Transverse colon (tissue), 4 donors: ENCODE measurements around the gene NUMA1. TPM values are rescaled to one million over a fixed set of nuclear protein-coding genes. Genes with fewer than 3 reads are reported as not detected.
A peak's percentile ranks its signal among the peaks of the same experiment; 100 is the strongest.

Source experiments
- DNase-seq: peaks from one replicate; pipeline ENCODE4 v3.0.0-alpha.2; 2019
- H3K27ac ChIP-seq, 4 donors: fragments of 200-600 bp; sonication (generic); 2 replicates each; pipeline ENCODE4 v1.5.1; 2016 to 2018; ENCODE audit warnings: inconsistent platforms in 4 of 4
- H3K27me3 ChIP-seq: fragments of 200-600 bp; sonication (generic); 2 replicates; pipeline ENCODE4 v1.5.1; 2017; ENCODE audit warnings: inconsistent platforms
- H3K36me3 ChIP-seq, 4 donors: fragments of 200-600 bp; sonication (generic); 2 replicates each; pipeline ENCODE4 v1.5.1; 2017 to 2019; ENCODE audit warnings: inconsistent platforms in 4 of 4
- H3K4me1 ChIP-seq, 4 donors: fragments of 200-600 bp; sonication (generic); 2 replicates each; pipeline ENCODE4 v1.5.1; 2017 to 2020; ENCODE audit warnings: inconsistent platforms in 4 of 4
- H3K4me3 ChIP-seq, 4 donors: fragments of 200-600 bp; sonication (generic); 1 replicate in 1 of 4; 2 replicates in 3 of 4; pipeline versions ENCODE4 v1.5.1 to v1.6.1; 2017 to 2019; ENCODE audit warnings: inconsistent platforms in 4 of 4
- H3K9me3 ChIP-seq, 2 donors: fragments of 200-600 bp; sonication (generic); 2 replicates each; pipeline ENCODE4 v1.5.1; 2017 to 2019; ENCODE audit warnings: inconsistent platforms in 2 of 2
- CTCF ChIP-seq, 5 experiments: fragments of 200-600 bp in 3 of 5; fragments of 450-650 bp in 2 of 5; sonication (generic) in 3 of 5; IDR thresholded peaks; 1 replicate in 2 of 5; 2 replicates in 3 of 5; pipeline ENCODE4 v1.5.1; 2016 to 2017; ENCODE audit warnings: antibody characterized with exemption in 5 of 5, inconsistent platforms in 3 of 5, mild to moderate bottlenecking in 2 of 5, moderate library complexity in 1 of 5
- EP300 ChIP-seq: sonication (generic); formaldehyde crosslinking; IDR thresholded peaks from one replicate; pipeline ENCODE4 v1.6.1; 2017; ENCODE audit warnings: antibody characterized with exemption, low read depth
- POLR2A ChIP-seq: fragments of 450-650 bp; IDR thresholded peaks from one replicate; pipeline ENCODE4 v1.6.1; 2016; ENCODE audit warnings: antibody characterized with exemption, mild to moderate bottlenecking, moderate library complexity
- POLR2AphosphoS5 ChIP-seq, 3 donors: sonication (generic); formaldehyde crosslinking; IDR thresholded peaks; one replicate each; pipeline ENCODE4 v1.6.1; 2016; ENCODE audit warnings: antibody characterized with exemption in 3 of 3
- WGBS, 2 donors: methylation state at CpG; one replicate each; pipeline ENCODE4 v1.1.5; 2018; ENCODE audit warnings: low coverage in 1 of 2; 5-methylcytosine and 5-hydroxymethylcytosine counted together
- in situ Hi-C, 4 donors: fragments of 200-750 bp; cut with MboI; loops; one replicate each; pipeline versions ENCODE4 v1.15.0 to v1.15.1; 2017; ENCODE audit warnings: low sequenced_read_pairs in 3 of 4, low pct_ligation_motif_present in 1 of 4, low pct_unique_long_range_greater_than_20kb in 1 of 4
- intact Hi-C: fragments of 100-400 bp; cut with DNase I; formaldehyde crosslinking; loops from one replicate; pipeline ENCODE4 v1.15.1; 2023; ENCODE audit warnings: low total_unique reads
- total RNA-seq, 4 donors: library from RNA; depleted of rRNA; stranded (reverse); fragments of >200 nt; gene quantifications; one replicate each; pipeline ENCODE4 v1.1.0, GENCODE V29; 2016

Gene NUMA1
- total RNA-seq, 4 donors from 2014 or later, result 323 to 520 (median 419) TPM

DNA sequence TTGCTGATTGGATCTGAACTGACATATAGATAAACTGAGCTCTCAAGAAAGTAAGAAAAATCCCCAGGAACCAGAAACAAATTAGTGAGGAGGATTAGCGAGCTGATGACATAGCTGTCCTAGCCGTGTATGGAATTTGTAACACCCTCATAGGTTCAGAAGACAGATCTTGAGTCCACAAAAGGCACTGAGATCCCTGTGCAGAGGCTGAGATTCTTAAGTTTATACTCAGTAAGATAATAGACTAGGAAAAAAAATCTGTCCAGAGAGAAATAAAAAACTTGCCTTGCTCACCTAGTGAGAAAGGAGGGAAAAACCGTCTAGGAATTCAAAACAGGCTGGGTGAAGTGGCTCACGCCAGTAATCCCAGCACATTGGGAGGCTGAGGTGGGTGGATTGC is 4.6 kb downstream of the NUMA1 start:
- Histone ChIP-seq H3K27me3 (no peaks in the 10 kb centered on the region), H3K27ac (peak overlapping the region in 2 of 4 donors; percentile 19 to 32), H3K36me3 (no peaks in the 10 kb centered on the region), H3K9me3 (no peaks in the 10 kb centered on the region), H3K4me3 (no peak overlapping the region), H3K4me1 (peaks cover 9 to 38% (median 13%) of the 10 kb centered on the region in 4 donors)
- in situ Hi-C loops (loop anchor here in 1 of 4 donors (5.0 kb wide), 1 partner anchor 38 kb away; no protein-coding TSS in a partner anchor), intact Hi-C loops (no loop called here)
- no peak for TF ChIP-seq CTCF (IDR thresholded peaks at IDR 0.05)
- no peak for TF ChIP-seq POLR2AphosphoS5 (IDR thresholded peaks at IDR 0.05)
- no peak for TF ChIP-seq POLR2A
- TF ChIP-seq EP300, result no peak
- DNase-seq, result no peak
- 90% methylated on average over 2 to 4 of the region's 4 CpGs for WGBS, 2 donors

- TF ChIP-seq POLR2AphosphoS5 (IDR thresholded peaks at IDR 0.05) (no peak), EP300 (no peak), CTCF (IDR thresholded peaks at IDR 0.05) (no peak), POLR2A (no peak)
- 96% methylated on average over 1 of the region's 1 CpG; no CpG with 5 or more reads in 1 of the 2 donors for WGBS, 2 donors
- in situ Hi-C loops (loop anchor here in 1 of 4 donors (5.0 kb wide), 1 partner anchor 38 kb away; no protein-coding TSS in a partner anchor), intact Hi-C loops (no loop called here)
- DNase-seq, result no peak
- Histone ChIP-seq H3K27ac (peak overlapping the region in 2 of 4 donors; percentile 19 to 32), H3K27me3 (no peaks in the 10 kb centered on the region), H3K4me1 (peaks cover 12 to 44% (median 19%) of the 10 kb centered on the region in 4 donors), H3K9me3 (no peaks in the 10 kb centered on the region), H3K36me3 (no peaks in the 10 kb centered on the region), H3K4me3 (no peak overlapping the region)
Observed at GRCh38 chr11:72075109-72075508, 5.2 kb downstream of the NUMA1 start.

- no peaks in the 10 kb centered on the region for H3K9me3 ChIP-seq
- no peak for DNase-seq
Observed at GRCh38 chr11:72072348-72072747, 8.0 kb downstream of the NUMA1 start.

DNA sequence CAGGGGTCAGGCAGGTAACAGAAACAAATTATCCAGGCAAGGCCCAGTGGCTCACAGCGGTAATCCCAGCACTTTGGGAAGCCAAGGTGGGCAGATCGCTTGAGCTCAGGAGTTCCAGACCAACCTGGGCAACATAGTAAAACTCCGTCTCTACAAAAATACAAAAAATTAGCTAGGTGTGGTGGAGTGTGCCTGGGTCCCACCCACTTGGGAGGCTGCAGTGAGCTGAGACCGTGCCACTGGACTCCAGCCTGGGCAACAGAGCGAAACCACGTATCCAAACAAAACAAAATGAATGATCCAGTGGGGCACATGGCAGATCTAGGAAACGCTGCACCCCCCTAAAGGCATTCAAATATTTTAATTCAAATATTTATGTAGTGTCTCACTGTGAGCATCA is 9.9 kb downstream of the NUMA1 start:
- WGBS, 2 donors, result 94% methylated on average over 7 of the region's 7 CpGs; no CpG with 5 or more reads in 1 of the 2 donors
- Histone ChIP-seq H3K4me1 (peaks cover 30 to 65% (median 43%) of the 10 kb centered on the region in 4 donors), H3K9me3 (no peaks in the 10 kb centered on the region), H3K27me3 (no peaks in the 10 kb centered on the region), H3K4me3 (no peak overlapping the region), H3K27ac (peak overlapping the region; percentile 76 to 85 (median 80)), H3K36me3 (no peaks in the 10 kb centered on the region)
- intact Hi-C loops, result no loop called here
- no peak for TF ChIP-seq POLR2A
- TF ChIP-seq POLR2AphosphoS5 (IDR thresholded peaks at IDR 0.05), result no peak
- no peak for TF ChIP-seq CTCF (IDR thresholded peaks at IDR 0.05)
- DNase-seq, result no peak
- in situ Hi-C loops, result no loop called here

More at GRCh38 chr11:72072348-72072747, 8.0 kb downstream of the NUMA1 start:
- 58 to 71% methylated on average over 3 of the region's 3 CpGs for WGBS, 2 donors
- TF ChIP-seq EP300 (no peak), POLR2A (no peak), POLR2AphosphoS5 (IDR thresholded peaks at IDR 0.05) (no peak), CTCF (IDR thresholded peaks at IDR 0.05) (no peak)
- Histone ChIP-seq H3K36me3 (no peaks in the 10 kb centered on the region), H3K27me3 (no peaks in the 10 kb centered on the region), H3K4me1 (peaks cover 21 to 54% (median 31%) of the 10 kb centered on the region in 4 donors), H3K4me3 (no peak overlapping the region), H3K27ac (peak overlapping the region; percentile 18 to 40 (median 35))
- in situ Hi-C loops (no loop called here), intact Hi-C loops (no loop called here)
